Endothelial cell (in vitro differentiated cells): ENCODE results near the gene CALN1. TPM values are rescaled to one million over a fixed set of nuclear protein-coding genes. Genes with fewer than 3 reads are reported as not detected.

Source experiments
- DNase-seq: peaks from one replicate; pipeline ENCODE4 v3.0.0; 2021; ENCODE audit warnings: low spot score
- H3K27ac Mint-ChIP-seq: one replicate; pipeline ENCODE4 v1.8.0; 2021; ENCODE audit warnings: mixed read lengths, inconsistent platforms; ENCODE audit not compliant: unreplicated experiment
- H3K27me3 Mint-ChIP-seq: one replicate; pipeline ENCODE4 v1.8.0; 2021; ENCODE audit warnings: mild to moderate bottlenecking, moderate library complexity, mixed read lengths, inconsistent platforms; ENCODE audit not compliant: unreplicated experiment
- H3K36me3 Mint-ChIP-seq: one replicate; pipeline ENCODE4 v1.8.0; 2021; ENCODE audit warnings: mild to moderate bottlenecking, low read depth, mixed read lengths, inconsistent platforms; ENCODE audit not compliant: unreplicated experiment
- H3K4me1 Mint-ChIP-seq: one replicate; pipeline ENCODE4 v1.8.0; 2021; ENCODE audit warnings: mild to moderate bottlenecking, mixed read lengths, inconsistent platforms; ENCODE audit not compliant: unreplicated experiment
- H3K4me3 Mint-ChIP-seq: one replicate; pipeline ENCODE4 v1.8.0; 2021; ENCODE audit warnings: mild to moderate bottlenecking, mixed read lengths, inconsistent platforms; ENCODE audit not compliant: unreplicated experiment
- H3K9me3 Mint-ChIP-seq: one replicate; pipeline ENCODE4 v1.8.0; 2021; ENCODE audit warnings: mixed read lengths, inconsistent platforms; ENCODE audit not compliant: unreplicated experiment
- total RNA-seq: library from RNA; stranded (reverse); fragmentation: NEBNext Ultra II Directional; extraction: Animal tissue kit (Norgen Biotek cat#: 25700); gene quantifications from one replicate; pipeline ENCODE4 v1.2.1, GENCODE V29; 2021; ENCODE audit not compliant: unreplicated experiment
- TF ChIP-seq, protein P1 (sequence below): fragments of 200-600 bp; sonication (generic); IDR thresholded peaks from one replicate; pipeline ENCODE4 v1.5.0; 2021; ENCODE audit warnings: antibody characterized with exemption; ENCODE audit not compliant: unreplicated experiment

Gene CALN1
- total RNA-seq, 1 donor from 2014 or later = 1.4 TPM

DNA sequence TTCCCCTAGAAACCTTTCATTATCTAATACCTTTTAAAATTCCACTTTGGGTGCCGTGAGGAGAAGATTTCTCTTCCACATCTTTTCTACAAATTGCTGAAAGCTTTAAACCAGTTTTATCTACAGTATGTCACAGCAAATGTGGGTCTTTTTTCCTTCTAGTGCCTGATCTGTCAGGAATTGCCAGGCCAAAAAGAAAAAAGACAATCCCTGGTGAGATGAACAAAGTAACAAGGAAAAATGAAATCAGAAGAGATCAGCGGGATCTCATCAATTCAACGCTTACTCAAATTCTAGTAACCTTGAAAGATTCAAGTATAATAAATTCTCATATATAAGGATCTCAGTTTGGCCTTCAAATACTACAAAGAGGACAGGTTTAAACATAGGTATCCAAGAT, 449.5 kb downstream of the CALN1 start:
- no peaks in the 10 kb centered on the region for H3K4me1 Mint-ChIP-seq
- DNase-seq = no peak
- no peak overlapping the region for H3K27ac Mint-ChIP-seq
- H3K27me3 Mint-ChIP-seq = no peaks in the 10 kb centered on the region
- peaks cover 7% of the 10 kb centered on the region for H3K9me3 Mint-ChIP-seq
- TF ChIP-seq, protein P1, sequence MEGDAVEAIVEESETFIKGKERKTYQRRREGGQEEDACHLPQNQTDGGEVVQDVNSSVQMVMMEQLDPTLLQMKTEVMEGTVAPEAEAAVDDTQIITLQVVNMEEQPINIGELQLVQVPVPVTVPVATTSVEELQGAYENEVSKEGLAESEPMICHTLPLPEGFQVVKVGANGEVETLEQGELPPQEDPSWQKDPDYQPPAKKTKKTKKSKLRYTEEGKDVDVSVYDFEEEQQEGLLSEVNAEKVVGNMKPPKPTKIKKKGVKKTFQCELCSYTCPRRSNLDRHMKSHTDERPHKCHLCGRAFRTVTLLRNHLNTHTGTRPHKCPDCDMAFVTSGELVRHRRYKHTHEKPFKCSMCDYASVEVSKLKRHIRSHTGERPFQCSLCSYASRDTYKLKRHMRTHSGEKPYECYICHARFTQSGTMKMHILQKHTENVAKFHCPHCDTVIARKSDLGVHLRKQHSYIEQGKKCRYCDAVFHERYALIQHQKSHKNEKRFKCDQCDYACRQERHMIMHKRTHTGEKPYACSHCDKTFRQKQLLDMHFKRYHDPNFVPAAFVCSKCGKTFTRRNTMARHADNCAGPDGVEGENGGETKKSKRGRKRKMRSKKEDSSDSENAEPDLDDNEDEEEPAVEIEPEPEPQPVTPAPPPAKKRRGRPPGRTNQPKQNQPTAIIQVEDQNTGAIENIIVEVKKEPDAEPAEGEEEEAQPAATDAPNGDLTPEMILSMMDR = no peak
- no peak overlapping the region for H3K4me3 Mint-ChIP-seq
- no peaks in the 10 kb centered on the region for H3K36me3 Mint-ChIP-seq

DNA sequence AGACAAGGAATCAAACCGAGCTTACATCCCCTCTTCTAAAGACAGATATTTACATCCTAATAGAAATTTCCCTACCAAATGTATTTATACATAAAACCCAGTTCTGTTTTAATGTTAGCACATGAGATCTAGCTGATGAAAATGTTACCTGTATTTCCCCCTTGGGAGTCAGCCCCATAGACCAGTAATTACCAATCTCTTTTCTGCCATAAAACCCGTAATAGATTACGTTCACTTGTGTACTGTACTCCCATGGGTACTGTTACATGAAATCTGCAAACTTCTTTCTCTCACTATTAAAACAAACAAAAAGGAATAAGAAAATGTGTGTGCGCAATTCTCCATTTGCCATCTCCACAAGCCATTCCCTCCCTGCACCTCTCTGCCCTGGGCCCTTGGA, 450.9 kb downstream of the CALN1 start:
- Mint-ChIP-seq H3K27ac (no peak overlapping the region), H3K4me1 (no peaks in the 10 kb centered on the region), H3K36me3 (no peaks in the 10 kb centered on the region), H3K9me3 (peaks cover 7% of the 10 kb centered on the region), H3K4me3 (no peak overlapping the region), H3K27me3 (no peaks in the 10 kb centered on the region)
- DNase-seq = no peak
- TF ChIP-seq, protein P1 = no peak

DNA sequence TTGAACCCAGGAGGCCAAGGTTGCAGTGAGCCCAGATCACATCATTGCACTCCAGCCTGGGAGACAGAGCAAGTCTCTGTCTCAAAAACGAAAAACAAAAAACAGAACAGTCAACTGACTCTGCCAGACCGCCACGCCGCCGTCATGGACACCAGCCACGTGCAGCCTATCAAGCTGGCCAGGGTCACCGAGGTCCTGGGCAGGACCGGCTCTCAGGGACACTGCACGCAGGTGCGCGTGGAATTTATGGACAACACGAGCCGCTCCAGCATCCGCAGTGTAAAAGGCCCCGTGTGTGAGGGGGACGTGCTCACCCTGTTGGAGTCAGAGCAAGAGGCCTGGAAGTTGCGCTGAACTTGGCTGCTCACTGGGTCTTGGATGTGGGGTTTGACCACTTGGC, 470.0 kb downstream of the CALN1 start:
- DNase-seq = no peak
- Mint-ChIP-seq H3K9me3 (peaks cover 8% of the 10 kb centered on the region), H3K4me3 (no peak overlapping the region), H3K36me3 (no peaks in the 10 kb centered on the region), H3K4me1 (no peaks in the 10 kb centered on the region), H3K27me3 (peaks cover 1% of the 10 kb centered on the region), H3K27ac (no peak overlapping the region)
- TF ChIP-seq, protein P1 = no peak

DNA sequence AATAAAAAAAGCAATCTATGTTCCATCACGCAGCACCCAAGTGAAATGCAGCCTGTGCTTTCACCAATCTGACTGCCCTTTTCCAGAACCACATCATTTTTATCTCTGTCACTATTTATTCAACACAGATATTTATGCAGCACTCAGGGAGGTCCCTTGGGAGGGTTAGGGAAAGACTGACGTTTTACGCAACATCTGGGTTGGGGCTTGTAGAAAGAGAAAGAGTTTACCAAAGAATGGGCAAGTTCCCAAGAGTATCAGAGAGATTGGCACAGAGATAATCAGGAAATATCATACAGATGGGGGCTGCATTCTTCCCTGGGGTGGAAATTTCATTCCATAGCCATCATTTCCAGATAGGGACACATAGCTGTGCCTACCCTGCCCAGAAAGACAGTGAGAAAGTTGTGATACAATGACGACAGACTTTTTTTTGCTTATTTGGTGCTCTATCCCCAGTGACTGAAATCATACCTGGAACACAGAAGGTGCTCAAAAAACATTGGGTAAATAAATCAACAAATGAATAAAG, 474.2 kb downstream of the CALN1 start:
- Mint-ChIP-seq H3K27me3 (peaks cover 6% of the 10 kb centered on the region), H3K9me3 (peaks cover 30% of the 10 kb centered on the region), H3K36me3 (peaks cover 8% of the 10 kb centered on the region), H3K4me3 (no peak overlapping the region), H3K4me1 (no peaks in the 10 kb centered on the region), H3K27ac (no peak overlapping the region)
- TF ChIP-seq, protein P1 = no peak
- DNase-seq = no peak

DNA sequence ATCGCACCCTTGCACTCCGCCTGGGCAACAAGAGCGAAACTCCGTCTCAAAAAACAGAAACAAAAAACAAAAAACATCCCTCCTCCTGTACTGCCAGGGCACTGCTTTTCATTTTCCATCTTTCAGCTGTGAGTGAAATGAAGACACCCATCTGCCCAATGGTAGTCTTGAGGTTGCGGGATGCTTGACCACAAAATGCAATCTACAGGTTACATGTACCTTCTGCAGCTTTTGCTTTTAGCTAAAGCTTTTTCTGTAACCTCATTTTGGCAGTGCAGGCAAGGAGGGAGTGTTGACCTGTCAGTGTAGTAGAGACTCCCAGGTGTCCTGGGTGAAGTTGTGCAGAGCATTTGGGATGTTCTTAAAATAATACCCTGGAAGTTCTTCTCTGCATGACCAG, 476.5 kb downstream of the CALN1 start:
- Mint-ChIP-seq H3K27me3 (peaks cover 6% of the 10 kb centered on the region), H3K27ac (no peak overlapping the region), H3K4me1 (no peaks in the 10 kb centered on the region), H3K4me3 (no peak overlapping the region), H3K9me3 (peaks cover 26% of the 10 kb centered on the region), H3K36me3 (peaks cover 8% of the 10 kb centered on the region)
- TF ChIP-seq, protein P1 = no peak
- DNase-seq = no peak
